IMR-90 (cell line): ENCODE results near the gene FOXK1.

Experiments
- CHD1 ChIP-seq: IDR thresholded peaks from 2 replicates; pipeline ENCODE4 v1.6.1; 2012; ENCODE audit warnings: low read depth, low read length, improper control_type of control experiment
- CTCF ChIP-seq: conservative IDR thresholded peaks from 2 replicates; pipeline ENCODE4 v1.5.1; 2012; ENCODE audit warnings: mild to moderate bottlenecking, low read depth, low read length, improper control_type of control experiment
- MXI1 ChIP-seq: IDR thresholded peaks from 2 replicates; pipeline ENCODE4 v1.6.1; 2012; ENCODE audit warnings: low read depth, mild to moderate bottlenecking, low read length, moderate library complexity, borderline replicate concordance
- NFE2L2 ChIP-seq: fragments of 150-350 bp; IDR thresholded peaks from 2 replicates; pipeline ENCODE4 v1.6.1; 2016; ENCODE audit warnings: low read depth, mild to moderate bottlenecking, low read length
- RAD21 ChIP-seq: IDR thresholded peaks from 2 replicates; pipeline ENCODE4 v1.6.1; 2012; ENCODE audit warnings: low read length, improper control_type of control experiment
- RFX5 ChIP-seq: IDR thresholded peaks from 2 replicates; pipeline ENCODE4 v1.8.0; 2012; ENCODE audit warnings: low read depth, mild to moderate bottlenecking, low read length, moderate library complexity
- USF2 ChIP-seq: fragments of 150-350 bp; IDR thresholded peaks from 2 replicates; pipeline ENCODE4 v1.6.1; 2017; ENCODE audit warnings: mild to moderate bottlenecking, antibody characterized with exemption, low read length, low read depth

GRCh38 chr7:4675771-4676367 is 6.2 kb upstream of the FOXK1 start:
- TF ChIP-seq CTCF (no peak), RFX5 (no peak), USF2 (no peak), RAD21 (no peak), NFE2L2 (no peak), MXI1 (no peak), CHD1 (no peak)
